HG02885 (cell line): ENCODE results near the gene KIAA0232.
"Not testable (repeated sequence)": the region's sequence is repeated elsewhere in the genome, so short reads cannot be mapped to it uniquely, and the experiment has no call there.

Experiments
- ATAC-seq: cut with Tn5 transposase; IDR thresholded peaks from one replicate; pipeline ENCODE4 v1.9.1; 2021; ENCODE audit warnings: mild to moderate bottlenecking; ENCODE audit not compliant: unreplicated experiment, poor library complexity

Gene KIAA0232

DNA sequence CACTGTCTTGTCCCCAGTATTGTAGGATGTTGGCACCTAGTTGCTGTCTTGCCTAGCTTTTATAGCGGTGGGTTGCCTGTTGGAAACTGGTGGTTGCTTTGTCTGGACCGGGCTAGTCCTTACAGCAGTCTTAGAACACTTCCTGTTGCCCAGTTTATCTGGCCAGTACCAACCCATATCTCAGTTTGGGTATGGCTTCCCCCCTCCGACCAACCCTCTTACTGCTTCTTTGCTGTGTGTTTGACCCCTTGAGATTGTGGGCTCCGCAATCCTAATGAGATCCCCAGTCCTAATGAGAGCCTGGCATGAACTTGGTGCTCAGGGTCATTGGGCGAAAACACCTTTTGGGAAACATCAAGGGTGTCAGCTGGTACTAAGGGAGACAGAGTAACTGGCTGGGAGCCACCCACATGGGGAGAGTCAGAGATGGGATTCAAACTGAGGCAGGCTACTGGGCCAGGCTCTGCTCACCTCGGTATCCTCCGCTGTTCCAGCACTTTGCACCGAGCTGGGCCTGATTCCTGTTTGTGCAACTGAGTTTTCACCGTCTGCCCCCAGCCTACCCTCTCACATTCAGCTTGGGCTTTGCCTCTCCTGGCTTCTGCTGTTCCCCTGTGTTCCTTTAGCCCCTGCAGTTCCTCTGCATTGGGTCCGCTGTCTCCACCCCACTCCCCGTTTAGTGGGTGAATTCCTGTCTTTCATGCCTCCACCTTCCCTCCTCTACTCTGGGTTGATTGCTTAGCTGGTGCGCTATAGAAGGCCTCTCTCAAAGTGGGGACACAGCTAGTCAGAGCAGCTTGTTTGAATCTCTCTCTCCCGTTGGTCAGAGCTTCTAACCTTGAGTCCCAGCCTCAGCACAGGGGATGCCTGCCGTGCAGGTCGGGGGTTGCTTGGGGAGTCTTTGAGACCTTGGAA, 128.7 kb downstream of the KIAA0232 start:
- ATAC-seq = no peak

DNA sequence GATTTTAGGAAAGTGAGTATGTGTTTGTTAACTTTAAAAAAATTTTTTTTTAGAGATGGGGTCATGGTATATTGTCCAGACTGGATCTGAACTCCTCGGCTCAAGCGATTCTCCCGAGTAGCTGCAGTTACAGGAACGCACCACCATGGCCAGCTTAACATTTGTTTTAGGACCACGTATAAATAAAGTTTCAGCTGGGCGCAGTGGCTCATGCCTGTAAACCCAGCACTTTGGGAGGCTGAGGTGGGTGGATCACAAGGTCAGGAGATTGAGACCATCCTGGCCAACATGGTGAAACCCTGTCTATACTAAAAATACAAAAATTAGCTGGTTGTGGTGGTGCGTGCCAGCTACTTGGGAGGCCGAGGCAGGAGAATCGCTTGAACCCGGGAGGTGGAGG, 129.4 kb downstream of the KIAA0232 start:
- not testable (repeated sequence) for ATAC-seq

DNA sequence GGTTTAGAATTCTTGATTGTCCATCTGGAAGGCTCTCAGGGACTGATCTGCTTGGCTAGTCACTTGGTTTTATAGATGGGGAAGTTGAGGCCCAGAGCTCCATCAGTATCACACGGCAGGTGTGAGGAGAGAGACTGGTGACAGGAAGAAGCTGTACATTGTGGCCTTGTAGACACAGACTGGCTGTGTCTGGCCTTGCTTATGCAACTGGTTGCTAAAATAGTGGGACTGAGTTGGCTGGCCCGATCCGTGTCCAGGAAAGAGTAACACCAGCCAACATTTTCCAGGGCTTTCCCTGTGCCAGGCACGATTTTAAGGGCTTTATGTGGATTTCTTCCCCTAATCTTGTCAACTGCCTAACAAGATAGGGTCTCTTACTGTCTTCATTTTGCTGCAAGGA, 129.9 kb downstream of the KIAA0232 start:
- no peak for ATAC-seq

DNA sequence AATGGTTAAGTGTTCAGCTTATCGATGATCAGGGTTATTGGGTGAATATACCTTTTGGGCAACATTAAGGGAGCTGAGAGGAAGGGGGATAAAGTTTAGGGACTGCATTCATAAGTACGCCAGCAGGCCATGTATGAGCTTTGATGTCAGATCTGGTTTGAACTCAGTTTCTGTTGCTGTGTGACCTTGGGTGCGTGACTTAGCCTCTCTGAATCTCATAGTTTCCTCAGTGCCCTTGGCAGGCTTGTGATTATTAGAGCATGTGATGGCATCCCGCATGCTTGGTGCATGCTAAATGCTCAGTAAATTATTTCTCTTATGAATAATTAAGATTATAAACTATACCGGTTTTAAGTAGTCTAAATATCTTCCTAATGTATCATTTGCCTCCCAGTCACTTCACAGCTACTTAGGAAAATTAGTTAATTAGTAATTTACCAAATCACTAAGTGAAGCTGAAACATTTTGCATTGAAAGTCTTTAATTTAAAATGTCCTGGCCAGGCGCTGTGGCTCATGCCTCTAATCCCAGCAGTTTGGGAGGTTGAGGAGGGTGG, 130.9 kb downstream of the KIAA0232 start:
- ATAC-seq = no peak

DNA sequence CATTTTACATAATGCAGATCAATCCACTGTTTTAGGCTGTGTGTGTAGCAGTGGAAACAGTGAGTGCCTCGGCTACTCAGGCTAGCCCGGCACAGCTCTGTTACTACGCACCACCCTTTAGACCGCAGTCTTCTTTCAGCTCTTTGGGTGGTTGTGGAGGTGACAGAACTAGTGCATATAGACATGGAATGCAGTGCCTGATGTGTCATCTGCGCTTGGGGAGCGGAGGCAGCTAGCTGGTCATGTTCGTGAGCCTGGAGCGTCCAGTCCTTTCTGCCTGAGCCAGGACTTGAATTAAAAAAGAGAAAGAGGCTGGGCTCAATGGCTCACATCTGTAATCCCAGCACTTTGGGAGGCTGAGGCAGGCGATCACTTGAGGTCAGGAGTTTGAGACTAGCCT, 131.9 kb downstream of the KIAA0232 start:
- no peak for ATAC-seq

DNA sequence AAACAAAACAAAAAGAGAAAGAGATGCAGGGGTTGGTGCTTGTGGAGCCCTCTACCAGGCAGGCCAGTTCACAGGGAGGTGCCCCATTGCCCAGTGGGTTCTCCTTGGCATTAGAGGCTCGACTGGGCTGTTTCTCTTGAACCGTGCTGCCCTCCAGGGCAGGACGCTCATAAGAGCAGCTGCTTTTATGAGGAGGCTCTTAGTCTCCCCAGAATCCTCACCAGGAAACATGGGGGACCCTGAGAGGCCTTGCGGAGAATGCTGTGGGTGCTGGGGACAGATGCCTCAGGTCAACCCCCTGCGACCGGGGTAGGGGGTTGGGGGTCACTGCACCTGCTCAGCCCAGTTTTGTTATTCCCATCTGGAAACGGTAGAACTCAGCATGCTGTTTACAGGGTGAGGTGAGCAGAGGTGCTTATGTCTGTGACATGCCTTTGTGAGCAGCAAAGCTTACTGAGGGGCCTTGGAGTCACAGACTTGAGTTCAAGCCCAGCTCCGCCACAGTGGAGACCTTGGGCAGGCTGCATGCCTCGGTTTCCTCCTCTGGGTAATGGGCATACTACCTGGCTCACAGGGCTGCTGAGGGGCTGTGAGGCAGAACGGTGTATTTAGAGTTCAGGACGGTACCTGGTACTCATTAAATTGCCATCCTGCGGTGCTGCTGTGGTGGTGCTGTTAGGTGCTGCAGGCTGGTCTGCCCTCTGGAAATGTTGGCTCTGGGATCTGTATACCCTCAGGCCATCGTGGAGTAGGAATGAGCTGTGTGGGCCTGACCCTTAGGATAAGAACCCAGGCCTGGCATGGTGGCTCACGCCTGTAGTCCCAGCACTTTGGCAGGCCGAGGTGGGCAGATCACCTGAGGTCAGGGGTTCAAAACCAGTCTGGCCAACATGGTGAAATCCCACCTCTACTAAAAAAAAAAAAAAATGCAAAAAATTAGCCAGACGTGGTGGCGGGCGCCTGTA, 132.8 kb downstream of the KIAA0232 start:
- no peak for ATAC-seq

DNA sequence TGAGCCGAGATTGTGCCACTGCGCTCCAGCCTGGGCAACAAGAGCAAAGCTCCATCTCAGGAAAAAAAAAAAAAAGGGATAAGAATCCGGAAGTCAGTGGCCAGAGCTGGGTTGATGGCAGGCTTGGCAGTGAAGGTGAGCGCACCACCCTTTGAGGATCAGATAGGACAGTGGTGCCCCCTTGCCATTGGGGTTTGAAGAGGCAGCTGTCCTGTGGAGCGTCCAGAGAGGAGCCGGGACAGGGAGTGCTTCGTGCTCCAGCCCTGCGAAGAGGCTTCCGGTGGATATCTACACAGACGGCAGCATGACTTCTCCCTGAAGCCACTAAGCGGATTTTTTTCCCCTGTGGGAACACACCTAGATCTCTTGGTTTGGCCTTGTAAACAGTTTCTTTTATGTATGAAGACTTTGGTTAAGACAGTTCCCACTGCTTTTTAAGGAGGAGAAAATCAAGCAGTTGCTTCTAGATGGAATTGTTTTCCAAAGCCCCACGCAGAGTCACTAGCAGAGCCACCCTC, 133.6 kb downstream of the KIAA0232 start:
- no peak for ATAC-seq

DNA sequence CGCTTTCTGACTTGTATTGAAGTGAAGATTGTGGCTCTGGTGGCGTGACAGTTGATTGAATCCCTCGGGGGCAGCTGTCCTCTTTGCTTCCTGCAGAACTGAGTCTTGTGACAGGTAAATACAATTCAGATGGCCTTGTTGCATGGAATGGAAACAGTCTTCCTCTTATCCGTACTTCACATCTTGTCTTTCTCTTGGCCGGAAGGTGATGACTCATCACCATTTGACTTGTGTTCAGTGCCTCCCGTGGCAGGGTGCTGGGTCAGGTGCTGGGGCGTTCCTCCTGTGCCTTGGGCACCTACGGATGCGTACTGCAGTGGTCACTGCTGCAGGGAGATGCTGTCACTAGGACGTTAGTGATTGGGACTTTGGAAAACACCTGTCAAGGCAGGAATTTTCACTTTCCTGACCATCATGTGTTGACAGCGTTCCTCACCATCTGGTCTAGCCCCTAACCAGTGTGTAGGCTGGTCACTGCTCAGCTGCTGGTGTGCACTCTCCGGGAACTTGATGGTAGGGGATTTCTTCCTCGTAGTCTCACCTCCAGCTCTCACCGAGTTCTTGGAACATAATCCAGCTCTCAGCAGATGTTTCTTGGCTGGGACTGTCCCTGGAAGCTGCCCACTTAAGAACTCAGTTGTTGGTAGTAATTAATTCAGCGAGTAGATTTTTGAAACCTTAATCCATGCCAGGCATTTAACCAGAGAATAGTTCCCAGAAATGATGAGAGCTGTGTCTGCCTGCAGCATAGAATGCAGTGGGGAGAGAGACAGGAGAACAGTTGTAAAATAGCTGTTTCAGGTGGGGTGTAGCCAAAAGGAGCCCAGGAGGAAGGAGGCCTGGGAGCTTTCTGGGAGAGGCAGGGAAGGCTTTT, 134.3 kb downstream of the KIAA0232 start:
- peak; percentile 36 for ATAC-seq

DNA sequence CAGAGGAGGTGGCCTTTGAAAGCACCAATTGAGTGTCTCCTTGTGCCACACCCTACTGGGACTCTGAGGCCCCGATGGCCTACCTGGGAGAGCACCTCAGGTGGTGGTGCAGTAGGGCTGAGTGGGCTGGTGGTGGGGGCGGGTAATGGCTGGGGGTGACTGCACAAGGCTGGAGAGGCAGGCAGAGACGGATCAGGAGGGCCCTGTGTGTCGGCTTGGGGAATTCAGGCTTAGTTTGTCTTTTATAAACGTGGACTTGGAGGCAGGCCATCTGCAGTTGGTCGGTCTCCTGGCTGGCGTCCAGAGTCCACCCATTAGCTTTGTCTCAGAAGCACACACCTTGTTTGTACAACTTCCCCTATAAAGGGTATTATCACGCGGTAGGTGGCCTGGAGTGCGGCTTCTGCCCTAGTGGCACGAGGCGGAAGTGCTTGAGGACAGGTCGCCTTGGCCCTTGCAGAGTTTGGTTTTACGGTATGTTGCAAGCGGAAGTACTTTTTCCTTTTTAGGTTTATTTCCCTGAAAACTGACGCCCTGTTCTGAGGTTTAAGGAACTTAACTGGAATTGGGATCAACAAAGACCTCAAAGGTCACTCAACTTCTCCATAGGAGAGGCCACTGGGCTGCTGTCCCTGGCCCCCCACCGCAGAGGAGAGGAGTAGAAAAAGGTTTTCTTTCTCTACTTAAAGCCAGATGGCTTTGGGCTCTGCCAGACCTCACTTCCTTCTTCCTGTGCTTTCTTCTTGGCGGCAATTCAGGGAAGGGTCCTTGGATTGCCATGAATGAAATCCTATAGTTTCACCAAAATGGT, 135.1 kb downstream of the KIAA0232 start:
- ATAC-seq = peak; percentile 82

DNA sequence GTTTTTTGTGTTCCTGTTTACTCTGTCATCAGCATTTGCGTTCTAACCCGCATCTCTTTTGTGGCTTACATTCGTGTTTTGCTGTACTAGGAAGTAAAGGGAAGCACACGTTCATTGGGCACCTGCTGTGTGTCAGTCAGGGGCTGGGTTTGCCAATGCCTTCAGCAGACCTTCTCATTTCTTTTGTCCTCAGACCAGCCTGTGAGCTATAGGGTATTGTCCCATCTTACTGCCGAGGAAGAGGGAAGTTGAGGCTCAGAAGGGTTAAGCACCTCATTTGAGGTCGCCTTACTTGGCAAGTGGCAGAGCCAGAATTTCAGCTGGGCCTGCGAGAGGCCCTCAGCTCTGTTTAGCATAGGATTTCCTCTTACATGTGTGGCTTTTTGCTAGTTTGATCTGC, 135.8 kb downstream of the KIAA0232 start:
- no peak for ATAC-seq

DNA sequence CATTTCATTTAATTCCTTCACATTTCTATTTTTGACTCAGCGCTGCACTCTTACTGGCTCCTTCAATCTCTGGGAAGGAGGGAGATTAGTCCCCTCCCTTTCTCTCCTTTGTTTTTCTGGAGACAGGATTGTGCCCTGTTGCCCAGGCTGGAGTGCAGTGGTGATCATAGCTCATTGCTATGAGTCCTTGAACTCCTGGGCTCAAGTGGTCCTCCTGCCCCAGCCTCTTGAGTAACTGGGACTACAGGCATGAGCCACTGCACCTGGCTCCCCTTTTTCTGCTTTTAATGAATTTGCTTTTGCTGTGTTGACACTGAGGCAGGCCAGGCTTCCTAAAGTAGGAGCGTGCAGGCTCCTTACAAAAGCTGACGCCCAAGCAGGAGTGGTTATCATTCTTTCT, 137.6 kb downstream of the KIAA0232 start:
- ATAC-seq = no peak

DNA sequence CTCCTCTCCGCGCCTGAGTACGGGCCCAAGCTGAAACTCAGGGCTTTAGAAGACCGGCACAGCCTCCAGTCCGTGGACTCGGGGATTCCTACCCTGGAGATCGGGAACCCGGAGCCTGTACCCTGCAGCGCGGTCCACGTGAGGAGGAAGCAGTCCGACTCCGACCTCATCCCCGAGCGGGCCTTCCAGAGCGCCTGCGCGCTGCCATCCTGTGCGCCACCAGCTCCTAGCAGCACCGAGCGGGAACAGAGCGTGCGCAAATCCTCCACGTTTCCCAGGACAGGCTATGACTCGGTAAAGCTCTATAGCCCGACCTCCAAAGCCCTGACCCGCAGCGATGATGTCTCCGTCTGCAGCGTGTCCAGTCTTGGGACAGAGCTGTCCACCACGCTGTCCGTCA, 141.0 kb downstream of the KIAA0232 start:
- ATAC-seq = no peak

DNA sequence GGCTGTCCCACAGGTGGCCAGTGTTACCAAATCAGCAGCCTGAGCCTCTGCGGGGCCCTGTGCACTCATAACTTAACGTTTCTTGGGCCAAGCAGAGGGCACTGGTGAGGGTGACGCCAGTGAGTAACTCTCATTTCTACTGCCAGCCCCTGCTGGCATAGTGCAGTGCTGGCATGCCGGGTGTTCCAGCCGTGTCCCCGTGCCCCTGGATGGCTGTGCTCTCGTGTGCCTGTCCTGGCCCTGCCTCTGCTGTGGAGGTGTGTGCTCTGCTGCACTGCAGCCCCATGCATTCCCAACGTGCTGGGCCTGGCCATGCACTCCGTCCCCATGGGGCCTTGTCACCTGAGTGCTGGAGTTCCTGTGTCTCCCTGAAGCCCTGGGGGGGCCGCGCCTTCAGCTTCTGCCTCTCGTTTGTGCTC, 141.8 kb downstream of the KIAA0232 start:
- no peak for ATAC-seq

DNA sequence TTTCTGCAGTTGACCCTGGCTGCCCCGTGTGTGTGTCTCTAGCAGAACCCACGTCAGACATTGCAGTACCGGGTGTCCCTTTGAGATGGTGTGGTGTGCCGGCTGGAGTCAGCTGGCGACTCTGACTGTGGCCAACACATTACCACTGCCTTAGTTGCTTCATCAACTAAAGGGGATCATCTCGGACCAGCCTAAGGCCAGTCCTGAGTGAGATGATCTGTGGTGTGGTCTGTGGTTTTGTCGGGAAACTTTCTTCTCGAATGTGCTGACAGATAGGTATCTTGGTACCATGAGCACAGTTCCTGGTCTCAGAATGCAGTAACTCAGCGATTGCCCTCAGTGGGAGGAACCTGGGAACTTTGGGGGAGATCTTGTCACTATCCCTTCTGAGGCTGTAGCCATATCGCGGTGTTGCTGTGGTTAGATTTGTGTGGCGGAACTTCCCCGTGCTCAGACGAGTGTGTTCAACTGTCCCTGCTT, 142.9 kb downstream of the KIAA0232 start:
- no peak for ATAC-seq

DNA sequence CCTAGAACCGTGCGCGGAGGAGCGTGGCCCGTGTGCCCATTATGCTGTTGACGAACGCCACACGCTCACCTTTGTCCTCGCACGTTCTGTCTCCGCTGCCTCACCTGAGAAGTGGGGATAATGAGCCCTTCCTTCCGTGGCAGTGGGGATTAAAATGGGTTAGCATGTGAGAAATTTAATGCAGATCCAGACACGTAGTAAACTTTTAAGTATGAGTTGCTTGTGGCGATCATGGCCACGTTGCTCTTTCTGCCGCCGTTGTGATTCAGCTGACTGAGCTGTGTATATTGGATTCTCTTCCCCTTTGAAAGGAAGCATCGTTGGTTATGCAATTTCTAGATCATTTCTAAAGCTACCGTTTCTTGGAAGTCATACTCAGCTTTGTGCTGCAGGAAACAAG, 143.6 kb downstream of the KIAA0232 start:
- ATAC-seq = no peak

DNA sequence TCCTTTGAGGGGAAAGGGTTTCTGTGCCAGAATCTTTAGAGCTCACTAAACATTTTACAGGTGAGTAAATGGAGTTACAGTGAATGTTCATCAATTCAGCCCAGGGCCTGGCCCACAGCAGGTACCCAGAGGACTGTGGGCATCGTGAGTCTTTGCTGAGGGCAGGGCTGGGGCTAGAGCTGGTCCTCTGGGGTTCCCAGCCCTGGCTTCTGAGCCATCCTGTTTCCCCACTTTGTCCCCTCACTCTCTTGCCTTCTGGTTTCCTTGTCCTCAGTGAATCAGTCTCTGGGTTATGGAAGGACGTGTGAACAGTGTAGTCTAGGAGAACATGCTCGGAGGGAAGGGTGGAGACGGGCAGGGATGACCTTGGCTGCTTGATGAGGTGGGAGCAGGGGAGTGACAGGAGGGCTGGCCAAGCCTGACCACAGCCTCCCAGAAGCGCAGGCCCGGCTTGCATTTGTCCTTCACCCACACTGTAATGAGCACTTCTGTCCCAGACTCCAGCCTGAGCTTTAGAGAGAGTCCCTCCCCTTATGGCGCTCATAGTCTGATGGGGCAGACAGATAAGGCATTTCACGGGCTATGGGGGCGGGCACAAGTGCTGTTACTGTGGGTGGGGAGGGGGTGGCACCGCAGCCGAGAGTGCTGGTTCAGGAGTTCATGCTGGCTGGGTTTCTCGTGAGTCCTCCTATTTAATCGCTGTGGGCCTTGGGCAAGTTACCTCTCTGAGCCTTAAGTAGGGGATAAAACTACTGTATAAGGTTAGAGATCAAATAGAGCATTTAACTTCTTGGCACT, 144.4 kb downstream of the KIAA0232 start:
- no peak for ATAC-seq

DNA sequence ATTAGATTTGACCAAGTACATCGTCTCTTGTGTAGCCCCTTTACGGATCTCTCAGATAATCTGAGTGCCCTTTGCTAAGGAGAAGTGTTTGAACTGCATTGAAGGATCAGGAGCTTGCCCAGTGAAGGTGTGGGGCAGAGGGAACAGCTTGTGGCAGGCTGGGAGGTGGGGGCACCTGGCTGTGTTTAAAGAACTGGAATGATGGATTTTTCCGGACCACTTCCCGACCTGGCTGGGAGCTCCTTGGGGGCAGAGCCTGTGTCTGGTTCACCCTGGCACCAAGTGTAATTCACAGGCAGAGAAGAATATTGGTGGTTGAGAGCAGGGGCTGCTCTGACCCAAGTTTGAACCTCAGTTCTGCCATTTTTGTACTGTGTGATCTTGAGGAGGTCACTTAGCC, 145.6 kb downstream of the KIAA0232 start:
- no peak for ATAC-seq

DNA sequence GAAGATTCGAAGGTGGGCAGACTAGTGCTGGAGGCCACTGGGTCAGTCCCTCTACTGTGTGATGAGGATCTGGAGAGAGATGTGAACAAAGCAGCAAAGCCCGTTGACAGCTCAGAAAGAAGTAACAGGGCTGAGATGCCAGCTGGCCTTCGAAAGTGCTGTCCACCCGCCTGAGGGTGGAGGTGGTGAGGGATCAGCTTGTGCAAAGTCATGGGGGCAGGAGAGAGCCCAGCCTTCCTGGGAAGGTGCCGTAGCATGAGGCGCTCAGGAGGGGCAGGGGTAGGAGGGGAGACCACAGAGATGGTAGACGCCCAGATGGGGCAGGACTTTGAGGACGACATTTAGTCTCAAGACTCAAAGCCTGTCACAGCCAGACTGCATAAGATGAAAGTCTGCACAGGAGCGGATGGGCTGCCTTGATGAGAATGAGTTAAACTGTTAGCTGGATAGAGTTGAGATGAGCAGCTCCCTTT, 146.8 kb downstream of the KIAA0232 start:
- no peak for ATAC-seq
